OCI-LY1 (cell line): ENCODE measurements around the gene KMT5C.

Experiments
- H2AFZ ChIP-seq: fragments of 200-600 bp; sonication (generic), shearing (Covaris generic); 2 replicates; pipeline ENCODE4 v1.6.0; 2014; ENCODE audit warnings: antibody characterized with exemption, mild to moderate bottlenecking, low read length
- H3F3A ChIP-seq: fragments of 200-600 bp; sonication (generic), shearing (Covaris generic); 2 replicates; pipeline ENCODE4 v1.6.0; 2014; ENCODE audit warnings: mild to moderate bottlenecking, antibody characterized with exemption, low read length, moderate library complexity; ENCODE audit not compliant: insufficient read depth
- H3K27ac ChIP-seq: fragments of 200-600 bp; sonication (generic); 2 replicates; pipeline ENCODE4 v1.5.1; 2014; ENCODE audit warnings: low read length, mixed run types, mild to moderate bottlenecking, low read depth; ENCODE audit not compliant: poor library complexity, severe bottlenecking
- H3K27me3 ChIP-seq: fragments of 200-600 bp; sonication (generic); 2 replicates; pipeline ENCODE4 v1.6.0; 2014; ENCODE audit warnings: antibody characterized with exemption, mild to moderate bottlenecking, low read length, moderate library complexity; ENCODE audit not compliant: insufficient read depth
- H3K36me3 ChIP-seq: fragments of 200-600 bp; sonication (generic); 2 replicates; pipeline ENCODE4 v1.6.1; 2014; ENCODE audit warnings: mild to moderate bottlenecking, antibody characterized with exemption, low read length, moderate library complexity, mixed read lengths; ENCODE audit not compliant: insufficient read depth
- H3K4me1 ChIP-seq: fragments of 200-600 bp; sonication (generic); 2 replicates; pipeline ENCODE4 v1.5.1; 2014; ENCODE audit warnings: mild to moderate bottlenecking, low read length, moderate library complexity; ENCODE audit not compliant: insufficient read depth, severe bottlenecking
- H3K4me2 ChIP-seq: fragments of 200-600 bp; sonication (generic), shearing (Covaris generic); 2 replicates; pipeline ENCODE4 v1.6.1; 2014; ENCODE audit warnings: low read length
- H3K4me3 ChIP-seq: fragments of 200-600 bp; sonication (generic); 2 replicates; pipeline ENCODE4 v1.5.1; 2014; ENCODE audit warnings: low read length, low read depth, mild to moderate bottlenecking, mixed read lengths; ENCODE audit not compliant: poor library complexity, severe bottlenecking
- H3K79me2 ChIP-seq: fragments of 200-600 bp; shearing (Covaris generic); 2 replicates; pipeline ENCODE4 v1.6.1; 2016; ENCODE audit warnings: mixed run types, low read length, mixed read lengths; ENCODE audit not compliant: insufficient read depth
- H3K9ac ChIP-seq: fragments of 200-600 bp; sonication (generic), shearing (Covaris generic); 2 replicates; pipeline ENCODE4 v1.6.1; 2014; ENCODE audit warnings: mild to moderate bottlenecking, low read length, mixed read lengths
- H3K9me2 ChIP-seq: fragments of 200-600 bp; sonication (generic), shearing (Covaris generic); 2 replicates; pipeline ENCODE4 v1.6.1; 2014; ENCODE audit warnings: low read depth, mild to moderate bottlenecking, low read length, mixed read lengths
- H3K9me3 ChIP-seq: fragments of 200-600 bp; shearing (Covaris generic); 2 replicates; pipeline ENCODE4 v1.6.1; 2014; ENCODE audit warnings: low read length, mixed read lengths
- H4K20me1 ChIP-seq: fragments of 200-600 bp; sonication (generic), shearing (Covaris generic); 2 replicates; pipeline ENCODE4 v1.6.0; 2016; ENCODE audit warnings: mild to moderate bottlenecking, low read length; ENCODE audit not compliant: insufficient read depth
- EZH2 ChIP-seq: fragments of 200-600 bp; sonication (generic), shearing (Covaris generic); IDR thresholded peaks from 2 replicates; pipeline ENCODE4 v1.8.0; 2017; ENCODE audit warnings: borderline replicate concordance, mixed run types, mild to moderate bottlenecking, antibody characterized with exemption, low read length, moderate library complexity, mixed read lengths
- TF ChIP-seq, protein P1 (sequence below): fragments of 200-600 bp; sonication (generic), shearing (Covaris generic); IDR thresholded peaks from 2 replicates; pipeline ENCODE4 v1.5.1; 2017; ENCODE audit warnings: mild to moderate bottlenecking, antibody characterized with exemption, low read length, moderate library complexity, mixed read lengths

The KMT5C gene

GRCh38 chr19:55385724-55386492 is 46.2 kb downstream of the KMT5C start, which contains the start of gene RPL28:
RPL28 (plus strand) TSS chr19:55385932; CDS start chr19:55386358, 426 bp downstream.
- Histone ChIP-seq H3K9me3 (no peaks in the 10 kb centered on the region), H3K9ac (peak within 1 kb of the TSS; percentile 96), H3K4me3 (peak within 1 kb of the TSS; percentile 94), H3K27ac (peak within 1 kb of the TSS; percentile 92), H4K20me1 (no peaks in the 10 kb centered on the region), H3K36me3 (peaks cover 50% of the 10 kb centered on the region), H2AFZ (no peak within 1 kb of the TSS), H3K79me2 (no peaks in the 10 kb centered on the region), H3K27me3 (no peaks in the 10 kb centered on the region), H3K4me2 (peak within 1 kb of the TSS; percentile 93), H3K9me2 (no peaks in the 10 kb centered on the region), H3K4me1 (peaks cover 47% of the 10 kb centered on the region), H3F3A (no peaks in the 10 kb centered on the region)
- TF ChIP-seq EZH2: no peak
- TF ChIP-seq, protein P1, sequence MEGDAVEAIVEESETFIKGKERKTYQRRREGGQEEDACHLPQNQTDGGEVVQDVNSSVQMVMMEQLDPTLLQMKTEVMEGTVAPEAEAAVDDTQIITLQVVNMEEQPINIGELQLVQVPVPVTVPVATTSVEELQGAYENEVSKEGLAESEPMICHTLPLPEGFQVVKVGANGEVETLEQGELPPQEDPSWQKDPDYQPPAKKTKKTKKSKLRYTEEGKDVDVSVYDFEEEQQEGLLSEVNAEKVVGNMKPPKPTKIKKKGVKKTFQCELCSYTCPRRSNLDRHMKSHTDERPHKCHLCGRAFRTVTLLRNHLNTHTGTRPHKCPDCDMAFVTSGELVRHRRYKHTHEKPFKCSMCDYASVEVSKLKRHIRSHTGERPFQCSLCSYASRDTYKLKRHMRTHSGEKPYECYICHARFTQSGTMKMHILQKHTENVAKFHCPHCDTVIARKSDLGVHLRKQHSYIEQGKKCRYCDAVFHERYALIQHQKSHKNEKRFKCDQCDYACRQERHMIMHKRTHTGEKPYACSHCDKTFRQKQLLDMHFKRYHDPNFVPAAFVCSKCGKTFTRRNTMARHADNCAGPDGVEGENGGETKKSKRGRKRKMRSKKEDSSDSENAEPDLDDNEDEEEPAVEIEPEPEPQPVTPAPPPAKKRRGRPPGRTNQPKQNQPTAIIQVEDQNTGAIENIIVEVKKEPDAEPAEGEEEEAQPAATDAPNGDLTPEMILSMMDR: no peak

DNA sequence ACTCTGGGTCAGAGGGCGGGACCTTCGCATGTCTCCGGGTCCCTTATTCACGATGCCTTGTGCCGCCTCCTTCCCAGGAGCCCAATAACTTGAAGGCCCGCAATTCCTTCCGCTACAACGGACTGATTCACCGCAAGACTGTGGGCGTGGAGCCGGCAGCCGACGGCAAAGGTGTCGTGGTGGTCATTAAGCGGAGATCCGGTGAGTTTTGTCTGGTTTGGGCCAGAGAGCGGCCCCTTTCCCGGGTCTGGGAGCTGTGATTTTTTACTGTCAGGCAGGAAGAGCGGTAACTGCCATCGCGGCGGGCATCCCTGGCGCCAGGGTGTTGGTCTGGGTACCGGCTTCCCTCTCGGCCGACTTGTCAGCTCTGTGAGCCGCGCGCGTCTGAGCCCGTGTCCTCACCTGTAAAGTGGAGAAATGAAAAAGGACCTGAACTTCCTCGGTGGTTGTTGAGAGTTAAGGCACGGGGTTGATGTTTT is 46.9 kb downstream of the KMT5C start:
- H3K9ac ChIP-seq: peak overlapping the region; percentile 96
- H3K4me2 ChIP-seq: peak overlapping the region; percentile 89
- H2AFZ ChIP-seq: no peak overlapping the region
- H3K36me3 ChIP-seq: peaks cover 52% of the 10 kb centered on the region
- no peaks in the 10 kb centered on the region for H3F3A ChIP-seq
- no peaks in the 10 kb centered on the region for H3K9me3 ChIP-seq
- H4K20me1 ChIP-seq: no peaks in the 10 kb centered on the region
- H3K4me1 ChIP-seq: peaks cover 47% of the 10 kb centered on the region
- no peaks in the 10 kb centered on the region for H3K9me2 ChIP-seq
- no peak for TF ChIP-seq EZH2
- no peaks in the 10 kb centered on the region for H3K79me2 ChIP-seq
- H3K27me3 ChIP-seq: no peaks in the 10 kb centered on the region
- H3K27ac ChIP-seq: peak overlapping the region; percentile 46
- peak overlapping the region; percentile 94 for H3K4me3 ChIP-seq

- H3K9me2 ChIP-seq: no peaks in the 10 kb centered on the region
Observed at GRCh38 chr19:55387736-55388497, 48.2 kb downstream of the KMT5C start.

More at GRCh38 chr19:55387736-55388497, 48.2 kb downstream of the KMT5C start:
- H3K79me2 ChIP-seq: no peaks in the 10 kb centered on the region
- H3F3A ChIP-seq: no peaks in the 10 kb centered on the region
- no peaks in the 10 kb centered on the region for H4K20me1 ChIP-seq
- no peaks in the 10 kb centered on the region for H3K27me3 ChIP-seq
- peaks cover 47% of the 10 kb centered on the region for H3K4me1 ChIP-seq
- TF ChIP-seq, protein P1: no peak
- TF ChIP-seq EZH2: no peak
- H2AFZ ChIP-seq: no peak overlapping the region
- H3K9me3 ChIP-seq: no peaks in the 10 kb centered on the region
- peak overlapping the region; percentile 89 for H3K4me2 ChIP-seq
- no peak overlapping the region for H3K27ac ChIP-seq
- peaks cover 52% of the 10 kb centered on the region for H3K36me3 ChIP-seq
- peak overlapping the region; percentile 96 for H3K9ac ChIP-seq
- H3K4me3 ChIP-seq: peak overlapping the region; percentile 94
